ENCODE measurements around the gene ORC5.

ORC5 gene

DNA sequence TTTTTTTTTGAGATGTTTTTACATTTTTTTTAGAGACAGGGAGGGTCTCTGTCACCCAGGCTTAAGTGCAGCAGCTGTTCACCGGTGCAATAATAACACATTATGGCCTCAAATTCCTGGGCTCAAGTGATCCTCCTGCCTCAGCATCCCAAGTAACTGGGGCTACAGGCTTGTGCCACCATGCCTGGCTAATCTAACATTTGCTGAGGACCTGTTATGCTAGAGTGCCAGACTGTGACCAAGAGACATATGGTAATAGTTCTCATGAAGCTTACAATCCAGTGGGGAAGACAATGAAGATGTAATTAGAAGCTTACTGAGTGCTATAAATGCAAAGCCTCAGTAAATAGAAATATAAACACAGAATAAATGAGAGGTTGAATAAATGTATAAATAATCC is 17.6 kb upstream of the ORC5 start:
- H3K4me3 ChIP-seq (ENCODE audit: control insufficient read depth, low read depth, low read length) = no peak overlapping the region
- no peak for DNase-seq (ENCODE audit: low read depth)
- TF ChIP-seq, protein P1, sequence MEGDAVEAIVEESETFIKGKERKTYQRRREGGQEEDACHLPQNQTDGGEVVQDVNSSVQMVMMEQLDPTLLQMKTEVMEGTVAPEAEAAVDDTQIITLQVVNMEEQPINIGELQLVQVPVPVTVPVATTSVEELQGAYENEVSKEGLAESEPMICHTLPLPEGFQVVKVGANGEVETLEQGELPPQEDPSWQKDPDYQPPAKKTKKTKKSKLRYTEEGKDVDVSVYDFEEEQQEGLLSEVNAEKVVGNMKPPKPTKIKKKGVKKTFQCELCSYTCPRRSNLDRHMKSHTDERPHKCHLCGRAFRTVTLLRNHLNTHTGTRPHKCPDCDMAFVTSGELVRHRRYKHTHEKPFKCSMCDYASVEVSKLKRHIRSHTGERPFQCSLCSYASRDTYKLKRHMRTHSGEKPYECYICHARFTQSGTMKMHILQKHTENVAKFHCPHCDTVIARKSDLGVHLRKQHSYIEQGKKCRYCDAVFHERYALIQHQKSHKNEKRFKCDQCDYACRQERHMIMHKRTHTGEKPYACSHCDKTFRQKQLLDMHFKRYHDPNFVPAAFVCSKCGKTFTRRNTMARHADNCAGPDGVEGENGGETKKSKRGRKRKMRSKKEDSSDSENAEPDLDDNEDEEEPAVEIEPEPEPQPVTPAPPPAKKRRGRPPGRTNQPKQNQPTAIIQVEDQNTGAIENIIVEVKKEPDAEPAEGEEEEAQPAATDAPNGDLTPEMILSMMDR (conservative IDR thresholded peaks at IDR 0.05; ENCODE audit: control insufficient read depth, insufficient read depth, low read depth, low read length) = no peak

DNA sequence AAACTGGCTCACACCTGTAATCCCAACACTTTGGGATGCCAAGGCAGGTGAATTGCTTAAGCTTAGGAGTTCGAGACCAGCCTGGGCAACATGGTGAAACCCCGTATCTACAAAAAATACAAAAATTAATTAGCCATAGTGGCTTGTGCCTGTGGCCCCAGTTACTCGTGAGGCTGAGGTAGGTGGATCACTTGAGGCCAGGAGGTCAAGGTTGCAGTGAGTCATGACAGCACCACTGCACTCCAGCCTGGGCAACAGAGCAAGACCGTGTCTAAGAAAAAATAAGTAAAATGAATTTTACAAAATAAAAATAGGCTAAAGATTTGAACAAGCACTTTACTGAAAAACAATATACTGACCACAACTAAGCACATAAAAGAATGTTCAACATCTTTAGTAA is 9.8 kb upstream of the ORC5 start:
- DNase-seq (ENCODE audit: low read depth) = no peak
- TF ChIP-seq, protein P1 (conservative IDR thresholded peaks at IDR 0.05; ENCODE audit: control insufficient read depth, insufficient read depth, low read depth, low read length) = no peak
- H3K4me3 ChIP-seq (ENCODE audit: control insufficient read depth, low read depth, low read length) = no peak overlapping the region

DNA sequence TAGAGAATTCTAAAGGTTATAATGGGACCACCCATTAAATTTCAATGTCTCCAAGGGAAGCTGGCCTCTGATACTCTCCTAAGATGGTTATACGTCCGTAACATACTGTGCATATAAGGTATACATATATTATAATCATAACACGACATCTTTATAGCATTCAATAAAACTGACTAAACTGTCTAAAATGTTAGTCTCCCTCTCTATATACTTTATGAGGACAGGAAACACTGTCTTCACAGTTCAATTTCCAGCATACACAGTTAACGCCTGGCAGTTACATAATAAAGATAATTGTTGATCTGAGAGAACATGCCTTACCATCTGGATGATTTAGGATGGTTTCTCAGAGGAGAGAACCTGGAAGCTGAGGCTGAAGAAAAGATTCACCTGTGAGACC is 1.2 kb upstream of the ORC5 start:
- H3K4me3 ChIP-seq (ENCODE audit: control insufficient read depth, low read depth, low read length) = no peak overlapping the region
- TF ChIP-seq, protein P1 (conservative IDR thresholded peaks at IDR 0.05; ENCODE audit: control insufficient read depth, insufficient read depth, low read depth, low read length) = no peak
- DNase-seq (ENCODE audit: low read depth) = no peak

DNA sequence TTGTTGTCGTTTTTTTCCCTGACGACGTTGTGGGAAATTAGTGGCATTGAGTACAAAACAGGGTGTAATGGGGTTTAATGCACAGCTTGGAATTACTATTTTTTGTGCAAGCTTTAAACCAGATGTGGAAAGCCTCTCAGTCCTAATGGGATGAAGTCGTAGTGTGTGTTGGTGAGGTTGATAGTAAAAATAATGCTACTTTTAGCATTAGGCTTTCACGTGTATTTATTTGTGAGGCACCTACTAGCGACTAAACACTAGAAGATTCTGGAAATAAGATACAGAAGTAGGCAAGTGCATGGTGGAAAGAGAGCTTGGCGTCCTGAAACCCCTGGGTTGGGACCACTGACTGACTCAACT is 588 bp upstream of the ORC5 start:
- H3K4me3 ChIP-seq (ENCODE audit: control insufficient read depth, low read depth, low read length) = peak overlapping the region; percentile 99
- no peak for DNase-seq (ENCODE audit: low read depth)
- TF ChIP-seq, protein P1 (conservative IDR thresholded peaks at IDR 0.05; ENCODE audit: control insufficient read depth, insufficient read depth, low read depth, low read length) = no peak

DNA sequence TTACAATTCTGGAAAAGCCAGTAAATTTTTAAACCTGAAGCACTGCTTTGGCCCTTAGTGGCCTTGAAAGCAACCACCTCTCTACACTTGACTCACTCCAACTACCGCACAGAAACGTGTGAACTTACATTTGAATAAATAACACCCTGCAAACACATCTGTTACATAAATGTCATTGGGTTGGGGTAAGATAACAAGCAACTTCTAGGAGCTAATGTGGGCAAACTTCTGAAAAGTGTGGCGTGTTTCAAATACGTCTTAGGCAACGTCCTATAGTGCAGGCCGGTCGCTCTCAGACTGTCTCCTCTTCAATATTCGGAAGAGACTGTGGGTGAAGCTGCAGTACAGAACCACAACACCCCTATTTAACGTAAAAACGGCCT is 474 bp downstream of the ORC5 start:
- H3K4me3 ChIP-seq (ENCODE audit: control insufficient read depth, low read depth, low read length) = peak overlapping the region; percentile 99
- peak; percentile 28 for DNase-seq (ENCODE audit: low read depth)
- TF ChIP-seq, protein P1 (conservative IDR thresholded peaks at IDR 0.05; ENCODE audit: control insufficient read depth, insufficient read depth, low read depth, low read length) = no peak

DNA sequence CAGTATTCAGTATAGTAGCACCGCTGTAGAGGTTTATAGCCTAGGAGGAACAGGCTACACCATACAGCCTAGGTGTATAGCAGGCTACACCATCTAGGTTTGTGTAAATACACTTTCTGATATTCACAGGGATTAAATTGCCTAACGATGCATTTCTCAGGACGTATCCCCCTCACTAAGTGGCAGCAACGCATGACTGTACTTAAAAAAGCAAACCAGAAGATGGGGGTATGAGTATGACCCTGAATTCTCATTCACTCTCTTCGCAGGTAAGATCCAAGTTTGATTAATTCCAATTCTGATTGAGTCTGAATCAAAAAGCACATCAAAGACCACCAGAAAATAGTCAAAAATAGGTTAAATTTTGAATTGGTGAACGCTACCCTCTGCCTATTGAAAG is 972 bp downstream of the ORC5 start:
- TF ChIP-seq, protein P1 (conservative IDR thresholded peaks at IDR 0.05; ENCODE audit: control insufficient read depth, insufficient read depth, low read depth, low read length) = no peak
- peak overlapping the region; percentile 99 for H3K4me3 ChIP-seq (ENCODE audit: control insufficient read depth, low read depth, low read length)
- peak; percentile 6 for DNase-seq (ENCODE audit: low read depth)

DNA sequence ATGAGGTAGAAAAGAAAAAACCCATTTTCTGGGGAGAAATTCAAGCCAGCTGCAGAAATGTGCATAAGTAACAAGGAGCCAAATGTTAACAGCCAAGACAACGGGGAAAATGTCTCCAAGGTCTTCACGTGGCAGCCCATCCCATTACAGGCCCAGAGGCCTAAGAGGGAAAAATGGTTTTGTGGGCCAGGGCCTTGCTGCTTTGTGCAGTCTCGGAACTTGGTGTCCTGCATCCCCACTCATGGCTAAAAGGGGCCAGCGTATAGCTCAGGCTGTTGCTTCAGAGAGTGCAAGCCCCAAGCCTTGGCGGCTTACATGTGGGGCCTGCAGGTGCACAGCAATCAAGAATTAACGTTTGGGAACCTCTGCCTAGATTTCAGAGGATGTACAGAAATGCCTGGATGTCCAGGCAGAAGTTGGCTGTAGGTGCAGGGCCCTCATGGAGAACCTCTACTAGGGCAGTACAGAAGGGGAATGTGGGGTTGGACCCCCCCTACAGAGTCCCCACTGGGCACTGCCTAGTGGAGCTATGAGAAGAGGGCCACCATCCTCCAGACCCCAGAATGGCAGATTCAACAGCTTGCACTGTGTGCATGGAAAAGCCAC is 9.0 kb downstream of the ORC5 start:
- H3K4me3 ChIP-seq (ENCODE audit: control insufficient read depth, low read depth, low read length) = no peak overlapping the region
- TF ChIP-seq, protein P1 (conservative IDR thresholded peaks at IDR 0.05; ENCODE audit: control insufficient read depth, insufficient read depth, low read depth, low read length) = no peak
- DNase-seq (ENCODE audit: low read depth) = no peak
